Natural killer cell treated with Interleukin-12 subunit alpha and Interleukin-12 subunit beta and Interleukin-15 and Interleukin-18, amount 100 ng/mL, for 72 hours (primary cell): ENCODE measurements around the gene RMDN2. TPM values are rescaled to one million over a fixed set of nuclear protein-coding genes. Genes with fewer than 3 reads are reported as not detected.

Experiments used
- ATAC-seq, 2 donors: fragments of 150-1000 bp; cut with Tn5 transposase in 1 of 2; sonication (Bioruptor Pico), chemical (Tn5 transposase) in 1 of 2; 2 replicates each; pipeline ENCODE4 v1.10.0; 2021
- DNase-seq: peaks from one replicate; pipeline ENCODE4 v3.0.0; 2022; ENCODE audit warnings: low spot score
- H3K27ac Mint-ChIP-seq, 2 donors: 1 replicate in 1 of 2; 2 replicates in 1 of 2; pipeline ENCODE4 v1.8.0; 2022; ENCODE audit warnings: mixed read lengths in 2 of 2, mild to moderate bottlenecking in 1 of 2, moderate library complexity in 1 of 2
- H3K27me3 Mint-ChIP-seq, 2 donors: 1 replicate in 1 of 2; 2 replicates in 1 of 2; pipeline ENCODE4 v1.8.0; 2022; ENCODE audit warnings: mixed read lengths in 2 of 2
- H3K36me3 Mint-ChIP-seq: one replicate; pipeline ENCODE4 v1.8.0; 2022; ENCODE audit warnings: mixed read lengths
- H3K4me1 Mint-ChIP-seq, 2 donors: 1 replicate in 1 of 2; 2 replicates in 1 of 2; pipeline ENCODE4 v1.8.0; 2022; ENCODE audit warnings: low read depth in 2 of 2, mixed read lengths in 2 of 2, mild to moderate bottlenecking in 1 of 2
- H3K4me3 Mint-ChIP-seq: one replicate; pipeline ENCODE4 v1.8.0; 2022; ENCODE audit warnings: mixed read lengths
- H3K9me3 Mint-ChIP-seq: 2 replicates; pipeline ENCODE4 v1.8.0; 2022; ENCODE audit warnings: mixed read lengths
- total RNA-seq, 2 donors: library from RNA; stranded (reverse); gene quantifications; one replicate each; pipeline ENCODE4 v1.2.3, GENCODE V29; 2022

Gene RMDN2
- total RNA-seq, 2 donors from 2014 or later: 3.2 to 5.5 TPM

DNA sequence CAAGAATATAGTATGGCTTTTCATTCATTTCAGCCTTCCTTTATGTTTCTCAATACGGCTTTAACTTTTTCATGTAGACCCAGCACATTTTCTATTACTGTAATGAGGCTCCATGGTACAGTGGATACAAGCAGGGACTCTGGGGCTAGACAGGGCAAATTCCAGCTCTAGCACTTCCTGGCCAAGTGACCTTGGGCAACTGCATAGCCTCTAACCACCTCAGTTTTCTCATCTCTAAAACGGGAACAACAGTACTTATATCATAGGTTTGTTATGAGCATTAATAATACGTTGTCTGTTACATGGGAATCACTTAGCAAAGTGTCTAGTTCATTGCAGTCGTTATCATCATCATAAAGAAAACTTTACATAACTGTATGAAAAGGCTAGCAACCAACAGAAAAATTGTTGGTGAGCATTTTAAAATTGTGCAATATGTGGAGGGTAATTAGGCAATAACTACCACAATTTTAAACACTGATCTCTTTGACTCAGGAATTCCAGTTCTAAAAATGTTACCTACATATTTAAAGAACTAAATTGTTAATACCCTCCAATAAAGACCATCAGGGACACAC is 13.7 kb upstream of the RMDN2 start:
- ATAC-seq (no peak), DNase-seq (no peak)
- Mint-ChIP-seq H3K36me3 (no peaks in the 10 kb centered on the region), H3K9me3 (no peaks in the 10 kb centered on the region), H3K27me3 (peaks cover 0 to under 1% of the 10 kb centered on the region in 2 donors), H3K4me1 (no peaks in the 10 kb centered on the region), H3K4me3 (no peak overlapping the region), H3K27ac (no peak overlapping the region)

DNA sequence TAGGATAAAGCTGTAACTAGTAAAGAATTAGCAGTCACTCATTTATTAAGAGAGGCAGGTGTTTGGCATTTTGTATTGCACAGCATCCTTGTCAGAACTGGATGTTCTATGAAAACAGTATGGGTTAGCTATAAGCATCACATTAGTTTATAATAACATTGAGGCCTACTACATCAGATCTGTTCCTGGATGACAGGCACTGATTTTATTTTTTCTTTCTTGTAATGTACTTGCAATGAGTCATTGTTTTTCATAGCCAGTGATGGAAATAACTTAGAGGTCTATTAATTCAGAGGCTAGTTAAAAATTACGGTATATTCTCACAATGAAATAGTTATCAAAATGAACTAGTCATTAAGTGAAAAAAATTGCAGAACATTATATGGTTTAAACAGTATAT is 13.0 kb upstream of the RMDN2 start:
- no peaks in the 10 kb centered on the region for H3K36me3 Mint-ChIP-seq

DNA sequence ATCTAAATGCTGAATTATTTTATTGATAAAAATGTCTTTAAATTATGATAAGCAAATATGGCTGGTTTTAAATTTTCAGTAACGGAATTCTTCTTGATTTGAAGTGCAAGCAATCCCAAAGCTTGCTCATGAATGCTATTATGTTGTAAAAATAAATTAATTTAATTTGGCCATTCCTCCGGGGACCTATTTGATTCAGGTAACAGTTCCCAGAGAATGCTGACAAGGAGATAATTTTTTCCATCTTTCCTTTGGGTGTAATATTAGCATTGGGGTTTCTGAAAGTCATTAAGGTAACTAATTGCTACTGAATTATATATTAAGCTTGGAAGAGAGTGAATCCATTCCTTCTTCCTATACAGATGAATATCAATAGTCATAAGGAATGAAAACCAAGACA is 12.5 kb upstream of the RMDN2 start:
- H3K27me3 Mint-ChIP-seq: no peaks in the 10 kb centered on the region
- H3K4me1 Mint-ChIP-seq: no peaks in the 10 kb centered on the region
- H3K27ac Mint-ChIP-seq: no peak overlapping the region
- no peak overlapping the region for H3K4me3 Mint-ChIP-seq
- no peaks in the 10 kb centered on the region for H3K9me3 Mint-ChIP-seq
- no peak for DNase-seq
- ATAC-seq: no peak
- no peaks in the 10 kb centered on the region for H3K36me3 Mint-ChIP-seq

More for the DNA sequence above, 13.0 kb upstream of the RMDN2 start:
- Mint-ChIP-seq H3K4me3 (no peak overlapping the region), H3K9me3 (no peaks in the 10 kb centered on the region), H3K4me1 (no peaks in the 10 kb centered on the region), H3K27me3 (no peaks in the 10 kb centered on the region), H3K27ac (no peak overlapping the region)
- DNase-seq: no peak
- ATAC-seq: no peak

DNA sequence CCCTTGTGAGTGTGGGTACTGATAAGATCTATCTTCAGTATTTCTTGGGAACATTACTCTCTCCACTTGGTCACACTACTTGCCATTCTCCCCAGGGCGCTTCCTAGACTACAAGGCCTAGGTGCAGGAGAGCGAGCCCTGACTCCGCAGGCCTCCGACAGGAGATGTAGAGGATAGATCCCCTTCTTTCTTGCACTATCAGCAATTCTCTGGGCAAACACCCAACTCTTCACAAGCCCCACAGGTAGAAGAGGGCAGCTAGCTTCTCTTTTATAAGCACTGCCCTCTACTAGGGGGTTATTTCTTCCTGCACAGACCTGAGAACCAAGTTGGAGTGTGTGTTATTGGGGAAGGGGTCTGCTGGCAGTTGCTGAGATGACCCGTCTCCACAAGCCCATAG is 10.7 kb upstream of the RMDN2 start:
- DNase-seq (no peak), ATAC-seq (no peak)
- no peak overlapping the region for H3K27ac Mint-ChIP-seq
- no peaks in the 10 kb centered on the region for H3K9me3 Mint-ChIP-seq
- H3K4me1 Mint-ChIP-seq: no peaks in the 10 kb centered on the region
- no peak overlapping the region for H3K4me3 Mint-ChIP-seq
- no peaks in the 10 kb centered on the region for H3K27me3 Mint-ChIP-seq
- H3K36me3 Mint-ChIP-seq: no peaks in the 10 kb centered on the region

DNA sequence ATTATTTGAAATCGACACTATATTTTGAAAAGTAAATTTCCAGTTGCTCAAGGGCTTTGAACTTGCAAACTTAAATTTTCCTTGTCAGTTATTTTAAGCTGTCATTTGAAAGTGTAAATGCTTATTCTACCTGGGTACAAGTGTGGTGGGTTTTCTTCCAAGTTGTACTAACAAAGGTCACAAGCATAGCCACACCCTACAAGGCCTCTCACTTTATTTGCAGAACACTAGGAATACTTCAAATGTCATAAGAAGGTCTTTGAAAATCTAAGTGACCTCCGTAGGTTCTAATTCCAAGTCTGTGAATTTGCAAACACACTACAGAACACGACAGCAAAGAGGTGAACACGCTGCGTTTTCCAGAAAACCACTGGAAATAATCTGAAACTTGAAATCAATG is 9.3 kb upstream of the RMDN2 start:
- Mint-ChIP-seq H3K27me3 (peaks cover 0 to 2% of the 10 kb centered on the region in 2 donors), H3K36me3 (no peaks in the 10 kb centered on the region), H3K27ac (no peak overlapping the region), H3K9me3 (no peaks in the 10 kb centered on the region), H3K4me3 (no peak overlapping the region), H3K4me1 (no peaks in the 10 kb centered on the region)
- no peak for ATAC-seq
- no peak for DNase-seq

DNA sequence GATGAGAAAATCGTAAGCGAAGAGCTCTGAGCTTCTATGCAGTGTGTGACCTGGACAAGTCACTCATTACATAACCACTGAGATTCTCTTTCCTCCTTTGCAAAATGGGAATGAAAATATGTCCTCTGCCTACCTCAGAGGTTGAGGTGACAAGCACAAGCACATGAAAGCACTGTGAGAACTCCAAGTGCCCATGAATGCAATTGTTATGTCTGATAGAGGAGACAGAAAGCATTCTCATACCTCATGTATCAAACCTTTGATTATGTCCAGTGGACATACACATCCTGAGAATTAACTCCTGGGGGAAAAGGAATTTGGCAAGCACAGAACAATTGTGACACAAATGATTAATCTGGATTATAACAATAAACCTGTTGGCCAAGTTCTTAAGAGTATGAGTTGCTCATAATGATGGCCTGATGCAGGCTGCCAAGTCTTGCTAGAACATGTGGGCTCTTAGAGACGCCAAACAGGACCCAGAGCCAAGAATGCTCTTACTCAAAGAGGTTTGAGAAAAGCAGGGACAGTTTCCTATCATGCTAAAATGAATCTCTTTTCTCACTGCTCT is 8.5 kb upstream of the RMDN2 start:
- Mint-ChIP-seq H3K4me3 (no peak overlapping the region), H3K4me1 (no peaks in the 10 kb centered on the region), H3K27ac (no peak overlapping the region), H3K36me3 (no peaks in the 10 kb centered on the region), H3K9me3 (no peaks in the 10 kb centered on the region), H3K27me3 (peaks cover 0 to 4% of the 10 kb centered on the region in 2 donors)
- ATAC-seq (no peak), DNase-seq (no peak)

DNA sequence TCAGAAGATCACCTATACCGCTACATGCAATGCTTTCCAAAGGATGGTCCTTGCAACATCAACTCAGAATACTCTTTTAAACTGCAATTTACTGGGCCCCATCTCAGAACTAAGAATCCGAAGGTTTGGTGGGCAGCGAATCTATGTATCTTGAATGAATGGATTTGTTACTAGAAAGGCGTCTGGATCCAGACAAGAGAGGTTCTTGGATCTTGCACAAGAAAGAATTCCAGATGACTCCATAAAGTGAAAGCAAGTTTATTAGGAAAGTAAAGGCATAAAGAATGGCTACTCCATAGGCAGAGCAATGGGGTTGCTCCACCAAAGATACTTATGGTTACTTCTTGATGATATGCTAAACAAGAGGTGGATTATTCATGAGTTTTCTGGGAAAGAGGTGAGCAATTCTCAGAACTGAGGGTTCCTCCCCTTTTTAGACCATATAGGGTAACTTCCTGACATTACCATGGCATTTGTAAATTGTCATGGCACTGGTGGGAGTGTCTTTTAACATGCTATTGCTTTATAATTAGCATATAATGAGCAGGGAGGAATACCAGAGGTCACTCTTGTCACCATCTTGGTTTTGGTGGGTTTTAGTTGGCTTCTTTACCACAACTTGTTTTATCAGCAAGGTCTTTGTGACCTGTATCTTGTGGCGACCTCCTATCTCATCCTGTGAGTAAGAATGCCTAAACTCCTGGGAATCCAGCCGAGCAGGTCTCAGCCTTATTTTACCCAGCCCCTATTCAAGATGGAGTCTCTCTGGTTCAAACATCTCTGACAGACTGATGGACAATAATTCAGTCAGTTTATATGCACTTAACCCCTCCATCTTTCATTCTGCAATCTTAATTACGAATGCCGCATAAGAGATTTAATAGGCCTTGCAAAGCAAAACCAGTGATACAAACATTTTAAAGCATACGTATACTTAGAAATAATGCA is 7.5 kb upstream of the RMDN2 start:
- DNase-seq: no peak
- Mint-ChIP-seq H3K27me3 (peaks cover 7 to 8% of the 10 kb centered on the region in 2 donors), H3K36me3 (no peaks in the 10 kb centered on the region), H3K9me3 (no peaks in the 10 kb centered on the region), H3K27ac (no peak overlapping the region), H3K4me1 (no peaks in the 10 kb centered on the region), H3K4me3 (no peak overlapping the region)
- no peak for ATAC-seq

DNA sequence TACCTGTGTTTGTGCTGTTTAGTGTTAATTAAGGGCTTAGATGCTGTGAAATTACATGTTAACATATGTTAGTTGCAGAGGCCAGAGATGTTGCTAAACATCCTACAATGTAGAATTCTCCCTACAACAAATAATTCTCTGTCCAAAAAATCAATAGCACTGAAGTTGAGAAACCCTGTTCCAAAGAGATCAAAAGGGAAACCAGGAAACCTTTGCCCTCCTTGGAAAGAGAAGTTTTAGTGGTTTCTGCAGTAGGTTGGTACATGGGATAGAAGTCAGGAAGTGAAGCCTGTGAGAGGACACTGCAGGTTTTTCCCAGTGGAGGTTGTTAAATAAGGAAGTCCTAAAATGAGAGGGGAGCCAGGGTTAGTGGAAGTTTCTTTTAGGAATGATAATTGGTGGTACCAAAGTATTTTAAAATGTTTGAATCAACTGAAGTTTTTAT is 6.3 kb upstream of the RMDN2 start:
- DNase-seq (no peak), ATAC-seq (no peak)
- Mint-ChIP-seq H3K4me1 (no peaks in the 10 kb centered on the region), H3K27ac (no peak overlapping the region), H3K27me3 (peaks cover 8 to 12% of the 10 kb centered on the region in 2 donors), H3K36me3 (no peaks in the 10 kb centered on the region), H3K9me3 (no peaks in the 10 kb centered on the region), H3K4me3 (no peak overlapping the region)

DNA sequence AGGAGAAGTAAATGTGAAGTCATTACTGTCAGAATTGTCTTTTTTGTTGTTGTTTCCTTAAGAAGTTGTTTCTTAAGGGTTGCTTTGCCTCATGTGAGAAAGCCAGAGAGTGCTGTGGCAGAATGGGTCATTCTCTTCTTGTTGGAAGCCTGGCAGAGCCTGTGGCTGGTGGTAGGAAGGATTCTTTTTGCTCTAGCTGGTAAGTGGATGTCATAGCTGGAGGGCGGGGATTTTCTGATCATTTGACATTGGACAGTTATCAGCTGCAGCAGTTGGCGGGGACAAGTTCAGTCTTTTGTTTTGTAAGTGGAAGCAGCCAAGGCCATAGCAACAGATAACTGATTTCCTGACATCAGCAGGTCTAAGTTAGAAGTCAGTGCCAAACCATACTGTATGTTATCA is 5.5 kb upstream of the RMDN2 start:
- Mint-ChIP-seq H3K4me1 (peaks cover 3 to 8% of the 10 kb centered on the region in 2 donors), H3K27me3 (peaks cover 8 to 12% of the 10 kb centered on the region in 2 donors), H3K9me3 (no peaks in the 10 kb centered on the region), H3K36me3 (no peaks in the 10 kb centered on the region), H3K4me3 (no peak overlapping the region), H3K27ac (no peak overlapping the region)
- ATAC-seq (no peak), DNase-seq (no peak)

DNA sequence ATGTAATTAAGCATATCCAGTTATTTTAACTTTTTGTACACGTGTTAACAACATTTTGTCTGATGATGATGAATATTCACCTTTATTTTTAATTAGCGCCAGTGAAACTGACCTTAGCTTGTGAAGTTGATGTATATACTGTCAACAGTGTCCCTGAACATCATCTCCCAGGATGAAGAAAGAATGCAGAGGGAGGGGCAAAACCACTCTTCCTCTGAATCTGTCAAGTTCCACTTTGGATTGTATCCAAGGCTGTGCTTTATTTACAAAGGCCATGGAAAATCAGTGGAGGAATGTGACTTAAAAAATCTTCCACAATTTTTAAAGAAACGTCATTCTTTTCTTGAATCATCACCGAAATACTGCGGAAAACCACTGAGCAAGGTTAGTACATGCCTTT is 4.5 kb upstream of the RMDN2 start:
- peaks cover 5 to 12% of the 10 kb centered on the region in 2 donors for H3K4me1 Mint-ChIP-seq
- peaks cover 8 to 12% of the 10 kb centered on the region in 2 donors for H3K27me3 Mint-ChIP-seq
- DNase-seq: no peak
- ATAC-seq: no peak
- no peaks in the 10 kb centered on the region for H3K36me3 Mint-ChIP-seq
- H3K9me3 Mint-ChIP-seq: no peaks in the 10 kb centered on the region
- no peak overlapping the region for H3K4me3 Mint-ChIP-seq
- H3K27ac Mint-ChIP-seq: no peak overlapping the region

DNA sequence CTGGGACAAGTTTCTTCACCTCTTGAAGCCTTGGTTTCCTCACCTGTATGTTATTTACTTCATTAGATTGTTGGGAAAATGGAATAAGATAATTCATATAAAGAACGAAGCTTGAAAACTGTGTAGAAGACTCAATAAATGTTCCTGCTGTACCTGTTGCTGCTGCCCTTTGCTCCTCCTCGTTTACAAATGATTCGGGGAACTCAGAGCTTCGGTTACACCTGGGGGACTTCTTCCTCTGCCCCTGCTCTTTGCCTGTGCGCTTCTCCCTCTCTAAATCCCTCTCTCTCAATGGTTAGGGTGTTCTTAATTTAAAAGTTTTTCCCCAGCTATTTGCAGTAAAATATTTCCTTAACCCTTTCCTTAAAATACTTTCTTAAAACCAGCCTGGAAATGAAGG is 3.3 kb upstream of the RMDN2 start:
- Mint-ChIP-seq H3K4me1 (peaks cover 5 to 12% of the 10 kb centered on the region in 2 donors), H3K27ac (no peak overlapping the region), H3K36me3 (no peaks in the 10 kb centered on the region), H3K9me3 (no peaks in the 10 kb centered on the region), H3K4me3 (no peak overlapping the region), H3K27me3 (peaks cover 8 to 12% of the 10 kb centered on the region in 2 donors)
- ATAC-seq (no peak), DNase-seq (no peak)

DNA sequence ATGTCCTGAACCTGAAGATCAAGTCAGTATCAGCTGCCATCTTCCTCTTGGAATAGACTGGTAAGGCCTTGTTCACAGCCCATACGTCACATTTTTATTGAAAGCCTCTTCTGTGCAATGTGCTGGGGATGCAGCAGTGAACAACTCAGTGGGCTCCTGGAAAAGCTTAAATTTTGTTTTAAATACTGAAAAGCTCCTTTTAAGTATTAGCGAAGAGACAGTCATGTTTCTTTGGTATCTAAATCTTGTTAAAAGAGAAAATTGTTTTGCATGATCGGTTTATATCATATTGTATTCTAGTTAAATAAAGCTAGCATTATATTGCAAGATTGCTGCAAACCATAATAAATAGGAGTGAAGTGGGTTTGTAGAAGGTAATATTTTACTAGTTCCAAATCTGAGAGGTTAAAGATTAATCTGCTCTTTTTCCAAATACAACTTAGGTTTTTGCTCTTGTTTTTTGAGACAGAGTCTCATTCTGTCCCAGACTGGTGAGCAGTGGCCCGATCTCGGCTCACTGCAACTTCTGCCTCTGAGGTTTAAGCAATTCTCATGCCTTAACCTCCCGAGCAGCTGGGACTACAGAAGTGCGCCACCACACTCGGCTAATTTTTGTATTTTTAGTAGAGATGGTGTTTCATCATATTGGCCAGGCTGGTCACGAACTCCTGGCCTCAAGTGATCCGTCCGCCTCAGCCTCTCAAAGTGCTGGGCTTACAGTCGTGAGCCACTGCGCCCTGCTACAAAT is 1.6 kb upstream of the RMDN2 start:
- Mint-ChIP-seq H3K9me3 (no peaks in the 10 kb centered on the region), H3K27ac (no peak overlapping the region), H3K27me3 (peaks cover 8 to 12% of the 10 kb centered on the region in 2 donors), H3K4me1 (peaks cover 5 to 12% of the 10 kb centered on the region in 2 donors), H3K4me3 (peak overlapping the region; percentile 98), H3K36me3 (no peaks in the 10 kb centered on the region)
- DNase-seq (no peak), ATAC-seq (no peak)

DNA sequence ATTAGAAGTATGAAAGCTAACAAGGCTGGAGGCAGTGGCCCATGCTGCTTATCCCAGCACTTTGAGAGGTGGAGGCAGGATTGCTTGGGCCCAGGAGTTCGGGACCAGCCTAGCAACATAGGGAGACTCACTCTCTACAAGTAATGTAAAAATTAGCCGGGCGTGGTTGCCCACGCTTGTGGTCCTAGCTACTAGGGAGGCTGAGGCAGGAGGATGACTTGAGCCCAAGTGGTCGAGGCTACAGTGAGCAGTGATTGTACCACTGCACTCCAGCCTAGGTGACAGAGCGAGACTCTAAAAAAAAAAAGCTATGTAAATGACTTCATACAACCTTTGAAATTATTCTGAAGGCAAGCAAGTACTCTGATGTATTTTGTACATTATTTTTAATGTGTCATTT is 1.5 kb downstream of the RMDN2 start:
- peaks cover 4 to 12% of the 10 kb centered on the region in 2 donors for H3K27me3 Mint-ChIP-seq
- peaks cover 4% of the 10 kb centered on the region for H3K36me3 Mint-ChIP-seq
- no peak overlapping the region for H3K27ac Mint-ChIP-seq
- ATAC-seq: no peak
- no peak overlapping the region for H3K4me3 Mint-ChIP-seq
- H3K9me3 Mint-ChIP-seq: no peaks in the 10 kb centered on the region
- peaks cover 9 to 12% of the 10 kb centered on the region in 2 donors for H3K4me1 Mint-ChIP-seq
- DNase-seq: no peak
